Measurements from ENCODE around the gene ARFIP1. TPM values are rescaled to one million over a fixed set of nuclear protein-coding genes. Genes with fewer than 3 reads are reported as not detected.

ARFIP1 gene
- polyA plus RNA-seq, 1 donor from 2014 or later = 35.1 TPM

DNA sequence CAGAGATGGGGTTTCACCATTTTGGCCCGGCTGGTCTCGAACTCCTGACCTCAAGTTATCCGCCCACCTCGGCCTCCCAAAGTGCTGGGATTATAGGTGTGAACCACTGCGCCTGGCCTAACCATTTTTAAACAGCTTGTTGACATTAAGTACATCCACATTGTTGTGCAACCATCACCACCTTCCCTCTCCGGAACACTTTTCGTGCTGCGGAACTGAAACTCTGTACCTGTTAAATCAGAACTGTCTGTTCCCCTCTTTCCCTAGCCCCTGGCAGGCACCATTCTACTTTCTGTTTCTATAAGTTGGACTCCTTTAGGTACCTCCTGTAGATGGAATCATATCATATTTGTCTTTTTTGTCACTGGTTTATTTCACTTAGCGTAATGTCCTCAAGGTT, 165.9 kb downstream of the ARFIP1 start:
- no peak overlapping the region for H3K9ac ChIP-seq (ENCODE audit: low read length)
- TF ChIP-seq MXI1 (conservative IDR thresholded peaks at IDR 0.05; ENCODE audit: poor library complexity, severe bottlenecking) = no peak
- TF ChIP-seq POLR2AphosphoS5 (IDR thresholded peaks at IDR 0.05) = no peak
- no peak for TF ChIP-seq SMC3 (conservative IDR thresholded peaks at IDR 0.05; ENCODE audit: poor library complexity)
- TF ChIP-seq, protein P1, sequence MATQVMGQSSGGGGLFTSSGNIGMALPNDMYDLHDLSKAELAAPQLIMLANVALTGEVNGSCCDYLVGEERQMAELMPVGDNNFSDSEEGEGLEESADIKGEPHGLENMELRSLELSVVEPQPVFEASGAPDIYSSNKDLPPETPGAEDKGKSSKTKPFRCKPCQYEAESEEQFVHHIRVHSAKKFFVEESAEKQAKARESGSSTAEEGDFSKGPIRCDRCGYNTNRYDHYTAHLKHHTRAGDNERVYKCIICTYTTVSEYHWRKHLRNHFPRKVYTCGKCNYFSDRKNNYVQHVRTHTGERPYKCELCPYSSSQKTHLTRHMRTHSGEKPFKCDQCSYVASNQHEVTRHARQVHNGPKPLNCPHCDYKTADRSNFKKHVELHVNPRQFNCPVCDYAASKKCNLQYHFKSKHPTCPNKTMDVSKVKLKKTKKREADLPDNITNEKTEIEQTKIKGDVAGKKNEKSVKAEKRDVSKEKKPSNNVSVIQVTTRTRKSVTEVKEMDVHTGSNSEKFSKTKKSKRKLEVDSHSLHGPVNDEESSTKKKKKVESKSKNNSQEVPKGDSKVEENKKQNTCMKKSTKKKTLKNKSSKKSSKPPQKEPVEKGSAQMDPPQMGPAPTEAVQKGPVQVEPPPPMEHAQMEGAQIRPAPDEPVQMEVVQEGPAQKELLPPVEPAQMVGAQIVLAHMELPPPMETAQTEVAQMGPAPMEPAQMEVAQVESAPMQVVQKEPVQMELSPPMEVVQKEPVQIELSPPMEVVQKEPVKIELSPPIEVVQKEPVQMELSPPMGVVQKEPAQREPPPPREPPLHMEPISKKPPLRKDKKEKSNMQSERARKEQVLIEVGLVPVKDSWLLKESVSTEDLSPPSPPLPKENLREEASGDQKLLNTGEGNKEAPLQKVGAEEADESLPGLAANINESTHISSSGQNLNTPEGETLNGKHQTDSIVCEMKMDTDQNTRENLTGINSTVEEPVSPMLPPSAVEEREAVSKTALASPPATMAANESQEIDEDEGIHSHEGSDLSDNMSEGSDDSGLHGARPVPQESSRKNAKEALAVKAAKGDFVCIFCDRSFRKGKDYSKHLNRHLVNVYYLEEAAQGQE (IDR thresholded peaks at IDR 0.05; ENCODE audit: borderline replicate concordance) = no peak
- no peak for TF ChIP-seq EP300 (conservative IDR thresholded peaks at IDR 0.05; ENCODE audit: poor library complexity, severe bottlenecking)
- no peak for TF ChIP-seq RAD21 (conservative IDR thresholded peaks at IDR 0.05)
- TF ChIP-seq TAF1 (IDR thresholded peaks at IDR 0.05; ENCODE audit: low read depth) = no peak
- TF ChIP-seq EZH2 (IDR thresholded peaks at IDR 0.05; ENCODE audit: borderline replicate concordance, insufficient read depth, low read length, poor library complexity, severe bottlenecking) = no peak
- TF ChIP-seq, protein P2, sequence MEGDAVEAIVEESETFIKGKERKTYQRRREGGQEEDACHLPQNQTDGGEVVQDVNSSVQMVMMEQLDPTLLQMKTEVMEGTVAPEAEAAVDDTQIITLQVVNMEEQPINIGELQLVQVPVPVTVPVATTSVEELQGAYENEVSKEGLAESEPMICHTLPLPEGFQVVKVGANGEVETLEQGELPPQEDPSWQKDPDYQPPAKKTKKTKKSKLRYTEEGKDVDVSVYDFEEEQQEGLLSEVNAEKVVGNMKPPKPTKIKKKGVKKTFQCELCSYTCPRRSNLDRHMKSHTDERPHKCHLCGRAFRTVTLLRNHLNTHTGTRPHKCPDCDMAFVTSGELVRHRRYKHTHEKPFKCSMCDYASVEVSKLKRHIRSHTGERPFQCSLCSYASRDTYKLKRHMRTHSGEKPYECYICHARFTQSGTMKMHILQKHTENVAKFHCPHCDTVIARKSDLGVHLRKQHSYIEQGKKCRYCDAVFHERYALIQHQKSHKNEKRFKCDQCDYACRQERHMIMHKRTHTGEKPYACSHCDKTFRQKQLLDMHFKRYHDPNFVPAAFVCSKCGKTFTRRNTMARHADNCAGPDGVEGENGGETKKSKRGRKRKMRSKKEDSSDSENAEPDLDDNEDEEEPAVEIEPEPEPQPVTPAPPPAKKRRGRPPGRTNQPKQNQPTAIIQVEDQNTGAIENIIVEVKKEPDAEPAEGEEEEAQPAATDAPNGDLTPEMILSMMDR (IDR thresholded peaks at IDR 0.05; ENCODE audit: poor library complexity, severe bottlenecking) = no peak
- no peaks in the 10 kb centered on the region for H3F3A ChIP-seq (ENCODE audit: insufficient read depth, low read length, poor library complexity, severe bottlenecking)
- peaks cover 3% of the 10 kb centered on the region for H3K79me2 ChIP-seq (replicated peaks; ENCODE audit: insufficient read depth, low read length)
- H3K4me2 ChIP-seq (ENCODE audit: low read length) = no peak overlapping the region
- peaks cover 5% of the 10 kb centered on the region for H4K20me1 ChIP-seq (ENCODE audit: insufficient read depth)
- no peak overlapping the region for H3K4me3 ChIP-seq (ENCODE audit: low read length)
- H3K27ac ChIP-seq (ENCODE audit: low read length) = no peak overlapping the region
- peaks cover 4% of the 10 kb centered on the region for H3K36me3 ChIP-seq (ENCODE audit: insufficient read depth, low read length)
- H2AFZ ChIP-seq (ENCODE audit: low read depth, low read length) = no peak overlapping the region
- no peaks in the 10 kb centered on the region for H3K9me3 ChIP-seq (ENCODE audit: low read length)
- H3K27me3 ChIP-seq (ENCODE audit: insufficient read depth, low read depth, low read length) = no peaks in the 10 kb centered on the region
- no peaks in the 10 kb centered on the region for H3K9me2 ChIP-seq (ENCODE audit: insufficient read depth, low read length)

DNA sequence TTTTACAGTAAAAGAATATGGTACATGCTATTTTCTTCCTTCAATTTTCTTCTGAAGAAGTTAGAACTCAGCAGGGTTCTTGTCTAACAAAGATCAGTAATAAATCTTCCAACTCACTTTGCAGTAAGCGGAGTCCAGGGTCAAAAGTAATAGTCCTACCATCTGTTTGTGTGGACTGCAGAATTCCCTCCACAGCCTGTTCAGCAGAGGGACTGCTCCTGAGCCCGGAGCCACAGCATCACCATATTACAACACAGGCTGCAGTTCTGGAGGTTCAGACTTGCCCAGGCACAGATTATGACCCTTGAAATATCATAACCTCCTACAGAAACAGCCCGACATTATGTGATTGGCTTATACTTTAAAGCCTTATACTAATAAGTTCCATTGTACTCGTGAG, 166.7 kb downstream of the ARFIP1 start:
- H3F3A ChIP-seq (ENCODE audit: insufficient read depth, low read length, poor library complexity, severe bottlenecking) = no peaks in the 10 kb centered on the region
- H3K27ac ChIP-seq (ENCODE audit: low read length) = no peak overlapping the region
- peaks cover 3% of the 10 kb centered on the region for H3K79me2 ChIP-seq (replicated peaks; ENCODE audit: insufficient read depth, low read length)
- H3K4me2 ChIP-seq (ENCODE audit: low read length) = no peak overlapping the region
- no peaks in the 10 kb centered on the region for H3K9me2 ChIP-seq (ENCODE audit: insufficient read depth, low read length)
- no peak overlapping the region for H3K4me3 ChIP-seq (ENCODE audit: low read length)
- TF ChIP-seq TAF1 (IDR thresholded peaks at IDR 0.05; ENCODE audit: low read depth) (no peak), POLR2AphosphoS5 (IDR thresholded peaks at IDR 0.05) (no peak), EP300 (conservative IDR thresholded peaks at IDR 0.05; ENCODE audit: poor library complexity, severe bottlenecking) (no peak), EZH2 (IDR thresholded peaks at IDR 0.05; ENCODE audit: borderline replicate concordance, insufficient read depth, low read length, poor library complexity, severe bottlenecking) (no peak), SMC3 (conservative IDR thresholded peaks at IDR 0.05; ENCODE audit: poor library complexity) (no peak), RAD21 (conservative IDR thresholded peaks at IDR 0.05) (no peak), MXI1 (conservative IDR thresholded peaks at IDR 0.05; ENCODE audit: poor library complexity, severe bottlenecking) (no peak)
- TF ChIP-seq, protein P1 (IDR thresholded peaks at IDR 0.05; ENCODE audit: borderline replicate concordance) = no peak
- TF ChIP-seq, protein P2 (IDR thresholded peaks at IDR 0.05; ENCODE audit: poor library complexity, severe bottlenecking) = no peak
- no peaks in the 10 kb centered on the region for H3K9me3 ChIP-seq (ENCODE audit: low read length)
- H3K36me3 ChIP-seq (ENCODE audit: insufficient read depth, low read length) = peaks cover 4% of the 10 kb centered on the region
- no peak overlapping the region for H2AFZ ChIP-seq (ENCODE audit: low read depth, low read length)
- peaks cover 5% of the 10 kb centered on the region for H4K20me1 ChIP-seq (ENCODE audit: insufficient read depth)
- no peaks in the 10 kb centered on the region for H3K27me3 ChIP-seq (ENCODE audit: insufficient read depth, low read depth, low read length)
- no peak overlapping the region for H3K9ac ChIP-seq (ENCODE audit: low read length)
